WTC11 (cell line): ENCODE measurements around the gene FAM168B. TPM values are rescaled to one million over a fixed set of nuclear protein-coding genes. Genes with fewer than 3 reads are reported as not detected.

ENCODE experiments used
- ATAC-seq: fragments of 200-7000 bp; cut with Tn5 transposase; 2 replicates; pipeline ENCODE4 v1.10.0; 2021; ENCODE audit warnings: mild to moderate bottlenecking, moderate library complexity
- CTCF ChIA-PET: fragments of 300-600 bp; sonication (Branson Sonifier 250); formaldehyde crosslinking; loops from one replicate; lab custom pipeline; 2021; ENCODE audit warnings: antibody characterized with exemption; lab: Charles Lee
- POLR2A ChIA-PET: fragments of 350-600 bp; sonication (Branson Sonifier 250); formaldehyde crosslinking; loops from one replicate; lab custom pipeline; 2021; ENCODE audit warnings: antibody characterized with exemption; lab: Charles Lee
- DNase-seq: peaks from one replicate; pipeline ENCODE4 v3.0.0; 2021; ENCODE audit warnings: low spot score
- H3K27ac Mint-ChIP-seq: 2 replicates; pipeline ENCODE4 v1.8.0; 2021; ENCODE audit warnings: mixed read lengths
- H3K27me3 Mint-ChIP-seq: 2 replicates; pipeline ENCODE4 v1.8.0; 2021; ENCODE audit warnings: low read depth, mild to moderate bottlenecking, moderate library complexity, mixed read lengths
- H3K36me3 Mint-ChIP-seq: 2 replicates; pipeline ENCODE4 v1.8.0; 2021; ENCODE audit warnings: mixed read lengths
- H3K4me1 Mint-ChIP-seq: 2 replicates; pipeline ENCODE4 v1.8.0; 2022; ENCODE audit warnings: mixed read lengths
- H3K4me3 Mint-ChIP-seq: 2 replicates; pipeline ENCODE4 v1.8.0; 2021; ENCODE audit warnings: mild to moderate bottlenecking, moderate library complexity, mixed read lengths
- H3K9me3 Mint-ChIP-seq: 2 replicates; pipeline ENCODE4 v1.8.0; 2021; ENCODE audit warnings: mixed read lengths
- FOXP1 ChIP-seq: sonication (generic); formaldehyde crosslinking; IDR thresholded peaks from 2 replicates; pipeline ENCODE4 v1.8.0; 2022; ENCODE audit warnings: missing genetic modification reagents, mild to moderate bottlenecking, moderate library complexity, borderline replicate concordance
- GABPB1 ChIP-seq: sonication (generic); formaldehyde crosslinking; IDR thresholded peaks from 2 replicates; pipeline ENCODE4 v1.8.1; 2023; ENCODE audit warnings: mild to moderate bottlenecking, missing genetic modification reagents
- IRF2 ChIP-seq: sonication (generic); formaldehyde crosslinking; IDR thresholded peaks from 2 replicates; pipeline ENCODE4 v1.8.0; 2022; ENCODE audit warnings: low read depth, missing genetic modification reagents, borderline replicate concordance
- JUN ChIP-seq: sonication (generic); formaldehyde crosslinking; IDR thresholded peaks from 2 replicates; pipeline ENCODE4 v1.8.0; 2023; ENCODE audit warnings: mild to moderate bottlenecking, missing genetic modification reagents
- KAT7 ChIP-seq: sonication (generic); formaldehyde crosslinking; IDR thresholded peaks from 2 replicates; pipeline ENCODE4 v1.8.1; 2023; ENCODE audit warnings: missing genetic modification reagents, mild to moderate bottlenecking, borderline replicate concordance
- NFYB ChIP-seq: sonication (generic); formaldehyde crosslinking; conservative IDR thresholded peaks from 2 replicates; pipeline ENCODE4 v1.8.0; 2022; ENCODE audit warnings: low read depth, missing genetic modification reagents
- NR2C2 ChIP-seq: sonication (generic); formaldehyde crosslinking; IDR thresholded peaks from 2 replicates; pipeline ENCODE4 v1.8.0; 2022; ENCODE audit warnings: mild to moderate bottlenecking, missing genetic modification reagents
- PRRX2 ChIP-seq: fragments of 250-450 bp; sonication (Bioruptor Pico); IDR thresholded peaks from 2 replicates; pipeline ENCODE4 v1.8.0; 2021; ENCODE audit warnings: mild to moderate bottlenecking
- SOX15 ChIP-seq: fragments of 250-450 bp; sonication (Bioruptor Pico); IDR thresholded peaks from 2 replicates; pipeline ENCODE4 v1.9.0; 2021; ENCODE audit warnings: mild to moderate bottlenecking
- TP53 ChIP-seq: sonication (generic); formaldehyde crosslinking; IDR thresholded peaks from 2 replicates; pipeline ENCODE4 v1.8.1; 2023; ENCODE audit warnings: mild to moderate bottlenecking, missing genetic modification reagents
- ZBTB21 ChIP-seq: sonication (generic); formaldehyde crosslinking; IDR thresholded peaks from 2 replicates; pipeline ENCODE4 v1.8.1; 2023; ENCODE audit warnings: mild to moderate bottlenecking, missing genetic modification reagents, borderline replicate concordance
- ZNF138 ChIP-seq: sonication (generic); formaldehyde crosslinking; conservative IDR thresholded peaks from 2 replicates; pipeline ENCODE4 v1.8.1; 2022; ENCODE audit warnings: mild to moderate bottlenecking, moderate library complexity, missing genetic modification reagents
- ZNF232 ChIP-seq: sonication (generic); formaldehyde crosslinking; IDR thresholded peaks from 2 replicates; pipeline ENCODE4 v1.8.0; 2022; ENCODE audit warnings: mild to moderate bottlenecking, missing genetic modification reagents
- ZNF396 ChIP-seq: fragments of 250-450 bp; sonication (Bioruptor Pico); IDR thresholded peaks from 2 replicates; pipeline ENCODE4 v1.8.0; 2021; ENCODE audit warnings: mild to moderate bottlenecking, moderate library complexity, borderline replicate concordance
- ZNF423 ChIP-seq: fragments of 250-450 bp; sonication (Bioruptor Pico); IDR thresholded peaks from 2 replicates; pipeline ENCODE4 v2.1.2; 2022; ENCODE audit warnings: mild to moderate bottlenecking, moderate library complexity
- total RNA-seq: library from RNA; stranded (reverse); gene quantifications from 3 replicates; pipeline ENCODE4 v1.2.3, GENCODE V29; 2021
- TF ChIP-seq, protein P1 (sequence below): sonication (generic); formaldehyde crosslinking; conservative IDR thresholded peaks from 2 replicates; pipeline ENCODE4 v1.8.1; 2023; ENCODE audit warnings: mild to moderate bottlenecking, low read depth, missing genetic modification reagents, moderate library complexity
- TF ChIP-seq, protein P2 (sequence below): fragments of 250-450 bp; sonication (Bioruptor Pico); IDR thresholded peaks from 2 replicates; pipeline ENCODE4 v1.9.0; 2021; ENCODE audit warnings: moderate library complexity, mild to moderate bottlenecking, inconsistent platforms, borderline replicate concordance
- TF ChIP-seq, protein P3 (sequence below): sonication (generic); formaldehyde crosslinking; IDR thresholded peaks from 2 replicates; pipeline ENCODE4 v1.8.0; 2022; ENCODE audit warnings: mild to moderate bottlenecking, missing genetic modification reagents
- TF ChIP-seq, protein P4 (sequence below): sonication (generic); formaldehyde crosslinking; IDR thresholded peaks from 2 replicates; pipeline ENCODE4 v1.8.1; 2023; ENCODE audit warnings: mild to moderate bottlenecking, moderate library complexity, missing genetic modification reagents
- TF ChIP-seq, protein P5 (sequence below): fragments of 250-450 bp; sonication (Bioruptor Pico); conservative IDR thresholded peaks from 2 replicates; pipeline ENCODE4 v1.9.0; 2021; ENCODE audit warnings: mild to moderate bottlenecking

Gene FAM168B
- total RNA-seq, 1 experiment from 2014 or later = 63.9 TPM

DNA sequence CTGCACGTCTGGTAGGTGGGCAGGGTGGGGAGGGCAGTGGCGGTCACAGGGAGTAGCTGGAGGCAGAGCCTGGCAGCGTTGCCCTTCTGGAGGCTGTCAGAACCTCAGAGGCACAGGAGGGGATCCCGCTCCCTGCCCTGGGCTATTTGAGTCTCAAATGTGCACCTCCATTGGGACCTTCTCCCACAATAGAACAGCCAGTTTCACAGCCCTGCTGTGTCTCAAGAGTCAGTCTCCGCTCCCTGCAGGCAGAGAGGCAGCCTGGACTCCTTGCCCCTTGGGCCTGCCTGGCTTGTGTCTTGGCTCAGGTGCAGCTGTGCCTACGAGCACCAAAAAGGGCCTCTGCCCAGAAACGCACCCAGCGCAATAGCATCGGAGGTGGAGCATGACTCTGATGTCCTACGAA lies 57.4 kb downstream of the FAM168B start:
- ChIA-PET CTCF (no interaction called here), POLR2A (interaction anchor here (0.6 kb wide), 1 partner anchor 109 kb away, joined by 6 read pairs; no protein-coding TSS in a partner anchor)
- H3K27me3 Mint-ChIP-seq = peaks cover 34% of the 10 kb centered on the region
- no peaks in the 10 kb centered on the region; the same call in 1 of the 2 replicates for H3K4me1 Mint-ChIP-seq
- TF ChIP-seq ZNF138 (CRISPR knock-in tag) = no peak
- TF ChIP-seq, protein P1, sequence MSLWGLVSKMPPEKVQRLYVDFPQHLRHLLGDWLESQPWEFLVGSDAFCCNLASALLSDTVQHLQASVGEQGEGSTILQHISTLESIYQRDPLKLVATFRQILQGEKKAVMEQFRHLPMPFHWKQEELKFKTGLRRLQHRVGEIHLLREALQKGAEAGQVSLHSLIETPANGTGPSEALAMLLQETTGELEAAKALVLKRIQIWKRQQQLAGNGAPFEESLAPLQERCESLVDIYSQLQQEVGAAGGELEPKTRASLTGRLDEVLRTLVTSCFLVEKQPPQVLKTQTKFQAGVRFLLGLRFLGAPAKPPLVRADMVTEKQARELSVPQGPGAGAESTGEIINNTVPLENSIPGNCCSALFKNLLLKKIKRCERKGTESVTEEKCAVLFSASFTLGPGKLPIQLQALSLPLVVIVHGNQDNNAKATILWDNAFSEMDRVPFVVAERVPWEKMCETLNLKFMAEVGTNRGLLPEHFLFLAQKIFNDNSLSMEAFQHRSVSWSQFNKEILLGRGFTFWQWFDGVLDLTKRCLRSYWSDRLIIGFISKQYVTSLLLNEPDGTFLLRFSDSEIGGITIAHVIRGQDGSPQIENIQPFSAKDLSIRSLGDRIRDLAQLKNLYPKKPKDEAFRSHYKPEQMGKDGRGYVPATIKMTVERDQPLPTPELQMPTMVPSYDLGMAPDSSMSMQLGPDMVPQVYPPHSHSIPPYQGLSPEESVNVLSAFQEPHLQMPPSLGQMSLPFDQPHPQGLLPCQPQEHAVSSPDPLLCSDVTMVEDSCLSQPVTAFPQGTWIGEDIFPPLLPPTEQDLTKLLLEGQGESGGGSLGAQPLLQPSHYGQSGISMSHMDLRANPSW (CRISPR knock-in tag) = no peak
- TF ChIP-seq ZBTB21 (CRISPR knock-in tag) = no peak
- TF ChIP-seq KAT7 (CRISPR knock-in tag) = no peak
- no peak for TF ChIP-seq NFYB (CRISPR knock-in tag)
- no peak for TF ChIP-seq JUN (CRISPR knock-in tag)
- TF ChIP-seq, protein P2, sequence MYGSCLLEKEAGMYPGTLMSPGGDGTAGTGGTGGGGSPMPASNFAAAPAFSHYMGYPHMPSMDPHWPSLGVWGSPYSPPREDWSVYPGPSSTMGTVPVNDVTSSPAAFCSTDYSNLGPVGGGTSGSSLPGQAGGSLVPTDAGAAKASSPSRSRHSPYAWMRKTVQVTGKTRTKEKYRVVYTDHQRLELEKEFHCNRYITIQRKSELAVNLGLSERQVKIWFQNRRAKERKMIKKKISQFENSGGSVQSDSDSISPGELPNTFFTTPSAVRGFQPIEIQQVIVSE (CRISPR knock-in tag) = no peak
- TF ChIP-seq, protein P3, sequence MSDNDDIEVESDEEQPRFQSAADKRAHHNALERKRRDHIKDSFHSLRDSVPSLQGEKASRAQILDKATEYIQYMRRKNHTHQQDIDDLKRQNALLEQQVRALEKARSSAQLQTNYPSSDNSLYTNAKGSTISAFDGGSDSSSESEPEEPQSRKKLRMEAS (CRISPR knock-in tag) = no peak
- TF ChIP-seq ZNF232 (CRISPR knock-in tag) = no peak
- DNase-seq (no peak), ATAC-seq (no peak; the same call in 1 of the 2 replicates)
- H3K4me3 Mint-ChIP-seq = peak overlapping the region; percentile 57
- no peak overlapping the region for H3K27ac Mint-ChIP-seq
- no peaks in the 10 kb centered on the region for H3K9me3 Mint-ChIP-seq
- H3K36me3 Mint-ChIP-seq = no peaks in the 10 kb centered on the region

DNA sequence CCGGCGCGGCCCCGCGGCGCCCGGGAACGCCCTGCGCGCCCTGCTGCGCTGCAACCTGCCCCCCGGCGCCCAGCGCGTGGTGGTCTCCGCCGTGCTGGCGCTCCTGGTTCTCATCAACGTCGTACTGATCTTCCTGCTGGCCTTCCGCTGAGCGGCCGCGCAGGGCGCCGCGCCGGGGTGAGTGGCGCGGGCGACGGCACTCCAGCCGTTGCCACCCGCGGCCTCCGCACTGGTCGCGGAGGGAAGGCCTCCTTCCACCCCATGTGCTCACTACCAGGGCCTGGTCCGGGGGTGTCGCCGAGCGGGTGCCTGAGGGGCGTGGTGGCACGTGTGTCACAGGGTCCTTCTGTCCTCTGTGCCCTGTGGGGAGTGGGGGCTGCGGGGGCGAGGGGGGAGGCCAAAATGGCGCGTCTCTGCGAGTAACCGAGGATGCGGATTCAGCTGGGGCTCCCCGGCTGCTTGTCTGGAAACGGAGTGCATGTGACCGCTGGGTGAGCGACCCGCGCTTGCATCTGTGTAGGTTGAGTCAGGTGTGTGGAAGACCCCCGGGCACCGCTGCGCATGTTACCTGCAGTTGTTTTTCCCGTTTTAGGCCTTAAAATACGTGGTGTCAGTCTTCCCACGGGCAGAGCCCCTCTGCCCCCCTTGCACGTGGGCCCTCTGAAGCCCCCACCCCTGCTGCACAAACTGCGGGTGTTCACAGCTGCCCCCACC lies 58.0 kb downstream of the FAM168B start:
- DNase-seq (no peak), ATAC-seq (peak; percentile 14)
- Mint-ChIP-seq H3K36me3 (no peaks in the 10 kb centered on the region), H3K27me3 (peaks cover 34% of the 10 kb centered on the region), H3K27ac (no peak overlapping the region), H3K4me1 (no peaks in the 10 kb centered on the region), H3K4me3 (peak overlapping the region; percentile 57), H3K9me3 (no peaks in the 10 kb centered on the region)
- ChIA-PET CTCF (no interaction called here), POLR2A (no interaction called here)
- TF ChIP-seq GABPB1 (CRISPR knock-in tag) (no peak), ZNF423 (CRISPR knock-in tag) (peak; percentile 63; the same call in 1 of the 2 replicates), TP53 (peak; percentile 46; the same call in 1 of the 2 replicates)
- TF ChIP-seq, protein P4, sequence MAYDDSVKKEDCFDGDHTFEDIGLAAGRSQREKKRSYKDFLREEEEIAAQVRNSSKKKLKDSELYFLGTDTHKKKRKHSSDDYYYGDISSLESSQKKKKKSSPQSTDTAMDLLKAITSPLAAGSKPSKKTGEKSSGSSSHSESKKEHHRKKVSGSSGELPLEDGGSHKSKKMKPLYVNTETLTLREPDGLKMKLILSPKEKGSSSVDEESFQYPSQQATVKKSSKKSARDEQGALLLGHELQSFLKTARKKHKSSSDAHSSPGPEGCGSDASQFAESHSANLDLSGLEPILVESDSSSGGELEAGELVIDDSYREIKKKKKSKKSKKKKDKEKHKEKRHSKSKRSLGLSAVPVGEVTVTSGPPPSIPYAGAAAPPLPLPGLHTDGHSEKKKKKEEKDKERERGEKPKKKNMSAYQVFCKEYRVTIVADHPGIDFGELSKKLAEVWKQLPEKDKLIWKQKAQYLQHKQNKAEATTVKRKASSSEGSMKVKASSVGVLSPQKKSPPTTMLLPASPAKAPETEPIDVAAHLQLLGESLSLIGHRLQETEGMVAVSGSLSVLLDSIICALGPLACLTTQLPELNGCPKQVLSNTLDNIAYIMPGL (CRISPR knock-in tag) = 0 out of 2 replicates have a peak, but pooled peaks have one; percentile 57

DNA sequence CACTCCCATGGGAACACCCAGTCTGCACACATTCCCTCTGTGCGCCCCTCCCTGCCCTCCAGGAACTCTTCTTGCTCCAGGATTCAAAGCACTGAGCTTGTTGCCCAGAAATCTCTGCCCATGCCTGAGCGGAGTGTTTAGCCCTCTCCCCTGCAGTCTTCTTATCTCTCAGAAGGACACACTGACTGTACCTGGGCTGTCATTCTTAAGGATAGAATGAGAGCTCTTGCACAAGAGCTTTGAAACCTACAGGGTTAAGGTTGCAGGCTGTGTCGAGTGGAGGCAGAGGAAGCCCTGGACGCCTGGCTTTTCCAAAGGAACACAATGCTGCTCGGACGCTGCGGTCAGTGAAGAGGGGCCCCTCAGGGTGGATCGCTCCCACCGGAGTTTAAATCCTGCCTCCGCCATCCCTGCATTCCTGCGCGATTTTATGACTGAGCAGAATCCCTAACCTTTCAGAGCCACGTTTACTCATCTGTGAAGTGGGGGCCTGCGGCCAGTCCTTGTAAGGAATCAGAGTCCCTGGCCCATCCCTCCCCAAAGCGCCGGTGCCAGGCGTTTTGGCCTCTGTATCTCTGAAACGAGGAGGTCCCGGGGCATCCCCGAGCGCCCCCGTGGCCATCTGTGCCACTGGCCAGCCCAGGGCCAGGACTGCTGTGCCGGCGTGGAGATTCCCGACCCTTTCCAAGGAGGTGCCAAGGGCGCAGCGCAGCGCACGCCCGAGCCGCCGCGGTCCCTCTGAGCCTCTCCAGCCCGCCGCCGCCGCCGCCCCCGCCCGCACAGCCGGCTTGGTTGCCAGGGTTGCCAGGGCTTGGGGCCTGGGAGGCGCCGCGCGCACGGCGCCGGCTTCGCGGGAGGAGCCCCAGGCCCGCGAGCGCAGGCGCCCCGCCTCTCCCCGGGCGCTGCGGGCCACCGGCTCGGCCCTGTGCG lies 58.9 kb downstream of the FAM168B start:
- peaks cover 34% of the 10 kb centered on the region for H3K27me3 Mint-ChIP-seq
- peak; percentile 60 for DNase-seq
- peak overlapping the region; percentile 62 for H3K4me3 Mint-ChIP-seq
- H3K36me3 Mint-ChIP-seq = no peaks in the 10 kb centered on the region
- H3K4me1 Mint-ChIP-seq = no peaks in the 10 kb centered on the region
- ChIA-PET POLR2A (no interaction called here), CTCF (no interaction called here)
- H3K27ac Mint-ChIP-seq = no peak overlapping the region
- H3K9me3 Mint-ChIP-seq = no peaks in the 10 kb centered on the region
- peak; percentile 71 for ATAC-seq
- TF ChIP-seq IRF2 (CRISPR knock-in tag) (no peak), ZNF396 (CRISPR knock-in tag) (no peak), SOX15 (no peak), NR2C2 (no peak), PRRX2 (CRISPR knock-in tag) (no peak), FOXP1 (0 out of 2 replicates have a peak, but pooled peaks have one; percentile 8)
- TF ChIP-seq, protein P5, sequence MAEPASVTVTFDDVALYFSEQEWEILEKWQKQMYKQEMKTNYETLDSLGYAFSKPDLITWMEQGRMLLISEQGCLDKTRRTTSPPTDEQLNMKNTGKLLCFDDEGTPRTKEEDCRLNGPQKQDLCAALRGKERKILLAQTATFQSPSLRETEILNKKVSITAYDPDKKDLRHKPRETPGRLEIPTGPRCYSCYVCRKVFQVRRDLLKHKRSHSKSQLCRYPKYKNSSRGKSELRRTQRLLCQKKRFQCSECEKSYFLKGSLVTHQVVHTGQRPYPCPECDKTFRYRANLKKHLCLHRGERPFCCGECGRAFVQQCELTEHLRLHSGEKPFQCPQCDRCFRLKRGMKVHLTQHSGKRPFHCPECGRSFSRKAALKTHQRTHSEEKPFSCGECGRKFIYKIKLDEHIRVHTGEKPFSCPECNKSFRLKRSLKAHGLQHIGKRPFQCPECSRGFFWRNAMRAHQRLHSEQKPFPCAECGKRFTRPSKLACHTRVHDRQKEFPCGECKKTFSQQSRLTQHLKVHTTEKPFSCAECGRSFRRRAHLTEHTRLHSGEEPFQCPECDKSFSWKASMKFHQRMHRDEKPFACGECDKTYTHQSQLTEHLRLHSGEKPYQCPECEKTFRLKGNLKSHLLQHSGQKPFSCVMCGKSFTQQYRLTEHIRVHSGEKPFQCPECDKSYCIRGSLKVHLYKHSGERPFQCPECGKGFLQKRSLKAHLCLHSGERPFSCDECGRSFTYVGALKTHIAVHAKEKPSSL (CRISPR knock-in tag) = no peak
- TF ChIP-seq, protein P4 (CRISPR knock-in tag) = 0 out of 2 replicates have a peak, but pooled peaks have one; percentile 21
